SK-N-SH (cell line): ENCODE measurements around the gene PPP1R16B. TPM values are rescaled to one million over a fixed set of nuclear protein-coding genes. Genes with fewer than 3 reads are reported as not detected.
A peak's percentile ranks its signal among the peaks of the same experiment; 100 is the strongest.

Source experiments
- CTCF ChIA-PET: fragments of 300-600, 350-600 bp; formaldehyde crosslinking; extraction: SDS; loops from one replicate; lab custom pipeline; 2021; lab: Yijun Ruan, JAX
- POLR2A ChIA-PET: fragments of 350-600 bp; sonication (Branson Sonifier 250); formaldehyde crosslinking; extraction: SDS; loops from one replicate; lab custom pipeline; 2020; ENCODE audit warnings: antibody characterized with exemption, inconsistent platforms; lab: Yijun Ruan, JAX
- DNase-seq: peaks from one replicate; pipeline ENCODE4 v3.0.0; 2012
- H2AFZ ChIP-seq: fragments of 200-600 bp; sonication (generic); 2 replicates; pipeline ENCODE4 v1.8.1; 2016; ENCODE audit warnings: antibody characterized with exemption, mild to moderate bottlenecking, low read depth
- H3F3A ChIP-seq: fragments of 200-600 bp; sonication (generic); replicated peaks from 2 replicates; pipeline ENCODE3; 2016; ENCODE audit warnings: antibody characterized with exemption, mild to moderate bottlenecking; ENCODE audit not compliant: insufficient read depth
- H3K27ac ChIP-seq, 2 experiments: fragments of 200-500 bp in 1 of 2; fragments of 200-600 bp in 1 of 2; sonication (Bioruptor generic) in 1 of 2; sonication (generic), shearing (Covaris generic) in 1 of 2; 2 replicates each; pipeline versions ENCODE4 v1.5.1 to v1.6.1; 2014 to 2016; ENCODE audit warnings: low read depth in 2 of 2, inconsistent platforms in 1 of 2, low read length in 1 of 2, mild to moderate bottlenecking in 1 of 2, mixed read lengths in 1 of 2
- H3K27me3 ChIP-seq: fragments of 200-600 bp; sonication (generic), shearing (Covaris generic); 2 replicates; pipeline ENCODE4 v1.6.1; 2016; ENCODE audit warnings: mixed run types; ENCODE audit not compliant: insufficient read depth
- H3K36me3 ChIP-seq, 2 experiments: fragments of 200-500 bp in 1 of 2; fragments of 200-600 bp in 1 of 2; sonication (Bioruptor generic) in 1 of 2; sonication (generic) in 1 of 2; replicated peaks in 1 of 2; 2 replicates each; pipeline versions ENCODE3 to v1.5.1; 2014 to 2016; ENCODE audit warnings: low read length in 1 of 2, mild to moderate bottlenecking in 1 of 2; ENCODE audit not compliant: insufficient read depth in 2 of 2, control insufficient read depth in 1 of 2
- H3K4me1 ChIP-seq, 2 experiments: fragments of 200-500 bp in 1 of 2; fragments of 200-600 bp in 1 of 2; sonication (Bioruptor generic) in 1 of 2; sonication (generic), shearing (Covaris generic) in 1 of 2; 2 replicates each; pipeline versions ENCODE4 v1.5.1 to v1.6.1; 2014 to 2016; ENCODE audit warnings: low read depth in 1 of 2, low read length in 1 of 2, mixed run types in 1 of 2; ENCODE audit not compliant: insufficient read depth in 2 of 2, control insufficient read depth in 1 of 2
- H3K4me2 ChIP-seq: fragments of 200-600 bp; sonication (generic), shearing (Covaris generic); 2 replicates; pipeline ENCODE4 v1.6.1; 2017; ENCODE audit warnings: mixed run types
- H3K4me3 ChIP-seq, 2 experiments: fragments of 200-500 bp in 1 of 2; fragments of 200-600 bp in 1 of 2; sonication (Bioruptor generic) in 1 of 2; sonication (generic), shearing (Covaris generic) in 1 of 2; 2 replicates each; pipeline versions ENCODE4 v1.5.1 to v1.8.1; 2014 to 2016; ENCODE audit warnings: low read depth in 2 of 2, inconsistent platforms in 1 of 2, low read length in 1 of 2, mild to moderate bottlenecking in 1 of 2, mixed read lengths in 1 of 2, moderate library complexity in 1 of 2
- H3K79me2 ChIP-seq: fragments of 200-600 bp; sonication (generic); 2 replicates; pipeline ENCODE4 v1.8.1; 2017; ENCODE audit warnings: mild to moderate bottlenecking; ENCODE audit not compliant: insufficient read depth
- H3K9ac ChIP-seq: fragments of 200-600 bp; sonication (generic); 2 replicates; pipeline ENCODE4 v1.6.1; 2017; ENCODE audit warnings: mixed run types
- H3K9me2 ChIP-seq: fragments of 200-600 bp; sonication (generic); 2 replicates; pipeline ENCODE4 v1.6.1; 2017; ENCODE audit warnings: mixed run types
- H3K9me3 ChIP-seq: fragments of 200-600 bp; sonication (generic); 2 replicates; pipeline ENCODE4 v1.6.1; 2017; ENCODE audit warnings: mixed run types, mild to moderate bottlenecking, moderate library complexity
- H4K20me1 ChIP-seq: fragments of 200-600 bp; sonication (generic); 2 replicates; pipeline ENCODE4 v1.6.1; 2017; ENCODE audit warnings: mild to moderate bottlenecking, mixed run types; ENCODE audit not compliant: insufficient read depth
- EP300 ChIP-seq, 2 experiments: IDR thresholded peaks; 2 replicates each; pipeline versions ENCODE4 v1.4.0 to v1.6.1; 2012; ENCODE audit warnings: borderline replicate concordance in 1 of 2, low read depth in 1 of 2, low read length in 1 of 2
- EZH2phosphoT487 ChIP-seq: fragments of 200-600 bp; sonication (generic); IDR thresholded peaks from 2 replicates; pipeline ENCODE4 v1.6.1; 2017; ENCODE audit warnings: low read depth, mixed run types, mild to moderate bottlenecking, antibody characterized with exemption, moderate library complexity, borderline replicate concordance
- WGBS: methylation state at CpG from one replicate; pipeline ENCODE4 v1.1.6; 2017; ENCODE audit warnings: low lambda C conversion rate; 5-methylcytosine and 5-hydroxymethylcytosine counted together
- polyA plus RNA-seq, 3 experiments: library from polyadenylated mRNA; depleted of rRNA; stranded (reverse); fragments of >200 nt; gene quantifications; 2 replicates each; pipeline ENCODE4 v1.2.3, GENCODE V29; 2012
- TF ChIP-seq, protein P1 (sequence below): IDR thresholded peaks from 2 replicates; pipeline ENCODE4 v1.6.1; 2012; ENCODE audit warnings: mild to moderate bottlenecking, low read depth, low read length, moderate library complexity

PPP1R16B gene
- polyA plus RNA-seq, 1 of the 3 experiments (the other 2 are of a cell fraction): 0.28 TPM

- Histone ChIP-seq H3F3A (no peaks in the 10 kb centered on the region), H3K27ac (peak overlapping the region in 1 of 2 experiments; percentile 100; a peak in 2 of 4 replicates), H2AFZ (no peak overlapping the region), H3K4me3 (no peak overlapping the region), H3K79me2 (no peaks in the 10 kb centered on the region), H3K4me2 (no peak overlapping the region), H3K9me2 (no peaks in the 10 kb centered on the region), H3K9ac (no peak overlapping the region), H3K9me3 (no peaks in the 10 kb centered on the region), H3K4me1 (peaks cover 0 to 83% of the 10 kb centered on the region in 2 experiments; a peak in 2 of 4 replicates), H4K20me1 (no peaks in the 10 kb centered on the region), H3K27me3 (peaks cover 16% of the 10 kb centered on the region; the same call in 1 of the 2 replicates), H3K36me3 (no peaks in the 10 kb centered on the region)
- no peak for DNase-seq
- ChIA-PET CTCF (interaction anchor here (1.5 to 2.0 kb wide), 3 partner anchors 9 to 229 kb away, joined by 3 to 7 read pairs (median 5); no protein-coding TSS in a partner anchor), POLR2A (interaction anchor here (1.4 to 1.7 kb wide), 2 partner anchors 15 to 73 kb away, joined by 5 to 6 read pairs; partner anchors contain the start of gene PPP1R16B)
- 70% methylated on average over 9 of the region's 9 CpGs for WGBS
- TF ChIP-seq, protein P1, sequence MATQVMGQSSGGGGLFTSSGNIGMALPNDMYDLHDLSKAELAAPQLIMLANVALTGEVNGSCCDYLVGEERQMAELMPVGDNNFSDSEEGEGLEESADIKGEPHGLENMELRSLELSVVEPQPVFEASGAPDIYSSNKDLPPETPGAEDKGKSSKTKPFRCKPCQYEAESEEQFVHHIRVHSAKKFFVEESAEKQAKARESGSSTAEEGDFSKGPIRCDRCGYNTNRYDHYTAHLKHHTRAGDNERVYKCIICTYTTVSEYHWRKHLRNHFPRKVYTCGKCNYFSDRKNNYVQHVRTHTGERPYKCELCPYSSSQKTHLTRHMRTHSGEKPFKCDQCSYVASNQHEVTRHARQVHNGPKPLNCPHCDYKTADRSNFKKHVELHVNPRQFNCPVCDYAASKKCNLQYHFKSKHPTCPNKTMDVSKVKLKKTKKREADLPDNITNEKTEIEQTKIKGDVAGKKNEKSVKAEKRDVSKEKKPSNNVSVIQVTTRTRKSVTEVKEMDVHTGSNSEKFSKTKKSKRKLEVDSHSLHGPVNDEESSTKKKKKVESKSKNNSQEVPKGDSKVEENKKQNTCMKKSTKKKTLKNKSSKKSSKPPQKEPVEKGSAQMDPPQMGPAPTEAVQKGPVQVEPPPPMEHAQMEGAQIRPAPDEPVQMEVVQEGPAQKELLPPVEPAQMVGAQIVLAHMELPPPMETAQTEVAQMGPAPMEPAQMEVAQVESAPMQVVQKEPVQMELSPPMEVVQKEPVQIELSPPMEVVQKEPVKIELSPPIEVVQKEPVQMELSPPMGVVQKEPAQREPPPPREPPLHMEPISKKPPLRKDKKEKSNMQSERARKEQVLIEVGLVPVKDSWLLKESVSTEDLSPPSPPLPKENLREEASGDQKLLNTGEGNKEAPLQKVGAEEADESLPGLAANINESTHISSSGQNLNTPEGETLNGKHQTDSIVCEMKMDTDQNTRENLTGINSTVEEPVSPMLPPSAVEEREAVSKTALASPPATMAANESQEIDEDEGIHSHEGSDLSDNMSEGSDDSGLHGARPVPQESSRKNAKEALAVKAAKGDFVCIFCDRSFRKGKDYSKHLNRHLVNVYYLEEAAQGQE: peak; percentile 92
- TF ChIP-seq EZH2phosphoT487: no peak
Measured at GRCh38 chr20:38878866-38879265, 73.4 kb downstream of the PPP1R16B start.

DNA sequence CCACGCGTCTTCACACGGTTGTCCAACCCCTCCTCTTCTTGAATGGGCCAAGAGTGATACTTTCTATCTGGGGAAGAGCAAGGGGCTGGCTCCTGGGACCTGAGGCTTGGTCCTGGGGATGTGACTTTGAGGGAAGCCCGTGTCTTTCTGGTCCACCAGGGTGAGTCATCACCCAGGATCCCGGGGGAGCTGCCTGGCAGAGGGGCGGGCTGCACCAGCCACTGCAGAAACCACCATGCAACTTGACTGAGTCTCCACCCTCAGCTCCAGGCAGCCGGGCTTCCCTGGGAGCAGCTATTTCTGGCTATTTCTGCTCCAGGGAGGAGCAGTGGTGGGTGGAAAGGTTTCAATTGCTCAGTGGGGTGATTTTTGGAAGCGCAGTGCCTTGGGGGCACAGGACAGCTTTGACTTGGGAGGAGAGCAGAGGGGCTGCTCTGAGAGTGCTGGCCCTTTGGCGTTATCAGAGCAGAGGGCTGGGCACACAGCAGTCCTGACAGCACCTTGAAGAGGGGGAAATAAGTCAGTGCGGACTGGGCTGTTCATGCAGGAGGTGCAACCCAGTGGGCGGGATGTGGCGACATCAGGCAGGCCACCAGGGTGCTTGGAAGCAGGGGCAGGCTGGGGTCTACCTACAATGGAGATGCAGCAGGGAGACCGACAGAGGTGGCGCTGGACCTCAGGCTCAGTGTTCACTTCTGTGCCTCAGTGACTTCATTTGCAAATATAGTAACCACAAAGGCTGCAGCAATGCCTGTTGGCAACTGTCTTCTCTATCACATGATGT, 75.6 kb downstream of the PPP1R16B start:
- Histone ChIP-seq H3K27ac (peak overlapping the region in 1 of 2 experiments; percentile 99; a peak in 2 of 4 replicates), H3K9ac (no peak overlapping the region), H3K4me3 (no peak overlapping the region), H3K79me2 (no peaks in the 10 kb centered on the region), H4K20me1 (no peaks in the 10 kb centered on the region), H3F3A (no peaks in the 10 kb centered on the region), H3K36me3 (no peaks in the 10 kb centered on the region), H3K4me1 (peaks cover 0 to 78% of the 10 kb centered on the region in 2 experiments; a peak in 2 of 4 replicates), H2AFZ (no peak overlapping the region), H3K9me3 (no peaks in the 10 kb centered on the region), H3K9me2 (no peaks in the 10 kb centered on the region), H3K4me2 (no peak overlapping the region), H3K27me3 (peaks cover 8% of the 10 kb centered on the region; the same call in 1 of the 2 replicates)
- DNase-seq: no peak
- ChIA-PET CTCF (interaction anchor here (3.9 kb wide), 1 partner anchor 13 kb away, joined by 52 read pairs; no protein-coding TSS in a partner anchor), POLR2A (interaction anchor here (1.7 kb wide), 1 partner anchor 12 kb away, joined by 6 read pairs; no protein-coding TSS in a partner anchor)
- WGBS: 57% methylated on average over 12 of the region's 14 CpGs
- TF ChIP-seq EP300 (IDR thresholded peaks at IDR 0.05; ENCODE audit: borderline replicate concordance in 1 of 2, low read depth in 1 of 2, low read length in 1 of 2): no peak
